Hepatocyte (in vitro differentiated cells): Measurements from ENCODE around the gene HOXA6.

Experiments used
- EZH2 ChIP-seq: fragments of 200-600 bp; sonication (generic); IDR thresholded peaks from 2 replicates; pipeline ENCODE4 v1.6.1; 2016; ENCODE audit warnings: antibody characterized with exemption, mild to moderate bottlenecking, borderline replicate concordance
- EZH2phosphoT487 ChIP-seq: fragments of 200-600 bp; sonication (generic); IDR thresholded peaks from one replicate; pipeline ENCODE4 v1.6.1; 2018; ENCODE audit warnings: antibody characterized with exemption, mild to moderate bottlenecking, low read depth, moderate library complexity; ENCODE audit not compliant: unreplicated experiment, severe bottlenecking
- TF ChIP-seq, protein P1 (sequence below): fragments of 200-600 bp; sonication (generic); IDR thresholded peaks from 2 replicates; pipeline ENCODE4 v1.5.1; 2016; ENCODE audit warnings: antibody characterized with exemption, mild to moderate bottlenecking; ENCODE audit not compliant: poor library complexity

DNA sequence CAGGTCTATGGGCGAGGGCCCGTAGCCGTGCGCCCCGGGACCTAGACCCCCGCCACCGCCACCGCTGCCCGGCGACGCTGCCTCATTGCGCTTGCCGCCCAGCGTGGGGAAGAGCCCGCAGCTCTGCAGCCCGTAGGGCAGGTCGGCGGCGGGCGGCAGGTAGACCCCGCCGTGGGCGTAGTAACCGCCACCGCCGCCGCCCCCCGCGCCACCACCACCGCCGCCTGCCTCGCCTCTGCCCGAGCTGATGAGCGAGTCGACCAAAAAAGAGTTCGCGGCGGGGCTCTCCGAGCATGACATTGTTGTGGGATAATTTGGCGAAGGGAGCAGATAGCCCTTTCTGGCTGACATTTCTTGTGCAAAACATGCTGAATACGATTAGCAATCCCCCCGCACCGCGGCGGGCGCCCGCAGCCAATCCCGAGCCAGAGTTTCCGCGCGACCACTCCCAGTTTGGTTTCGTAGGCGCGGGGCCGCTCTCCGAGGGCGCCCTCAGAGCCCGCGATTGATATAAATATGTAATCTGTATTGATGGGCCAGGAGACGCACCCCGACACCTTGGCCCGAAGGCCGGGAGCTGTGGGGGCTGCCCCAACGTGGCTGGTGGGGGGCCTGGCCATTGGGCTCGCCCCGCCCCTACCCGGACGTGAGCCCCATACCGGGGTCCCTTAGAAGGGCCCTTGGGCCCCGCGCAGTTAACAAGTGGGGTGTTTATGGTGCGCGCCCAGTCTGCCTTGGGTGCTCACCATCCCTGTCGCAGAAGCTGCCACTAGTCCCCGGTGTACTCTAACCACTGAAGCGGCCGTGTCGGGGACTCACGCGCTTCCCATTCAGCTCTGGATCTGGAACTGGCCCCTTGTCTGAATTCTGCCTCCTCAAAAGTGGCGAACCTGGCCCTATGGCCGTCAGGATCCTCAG lies 26.6 kb upstream of the HOXA6 start, which contains the start of gene HOXA10:
- TF ChIP-seq, protein P1, sequence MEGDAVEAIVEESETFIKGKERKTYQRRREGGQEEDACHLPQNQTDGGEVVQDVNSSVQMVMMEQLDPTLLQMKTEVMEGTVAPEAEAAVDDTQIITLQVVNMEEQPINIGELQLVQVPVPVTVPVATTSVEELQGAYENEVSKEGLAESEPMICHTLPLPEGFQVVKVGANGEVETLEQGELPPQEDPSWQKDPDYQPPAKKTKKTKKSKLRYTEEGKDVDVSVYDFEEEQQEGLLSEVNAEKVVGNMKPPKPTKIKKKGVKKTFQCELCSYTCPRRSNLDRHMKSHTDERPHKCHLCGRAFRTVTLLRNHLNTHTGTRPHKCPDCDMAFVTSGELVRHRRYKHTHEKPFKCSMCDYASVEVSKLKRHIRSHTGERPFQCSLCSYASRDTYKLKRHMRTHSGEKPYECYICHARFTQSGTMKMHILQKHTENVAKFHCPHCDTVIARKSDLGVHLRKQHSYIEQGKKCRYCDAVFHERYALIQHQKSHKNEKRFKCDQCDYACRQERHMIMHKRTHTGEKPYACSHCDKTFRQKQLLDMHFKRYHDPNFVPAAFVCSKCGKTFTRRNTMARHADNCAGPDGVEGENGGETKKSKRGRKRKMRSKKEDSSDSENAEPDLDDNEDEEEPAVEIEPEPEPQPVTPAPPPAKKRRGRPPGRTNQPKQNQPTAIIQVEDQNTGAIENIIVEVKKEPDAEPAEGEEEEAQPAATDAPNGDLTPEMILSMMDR: no peak
- TF ChIP-seq EZH2 (no peak), EZH2phosphoT487 (no peak)
